GM13976 (cell line): ENCODE data around the gene ZDHHC24.

Source experiments
- DNase-seq: peaks from one replicate; pipeline ENCODE4 v3.0.0; 2012; ENCODE audit warnings: low spot score
- CTCF ChIP-seq: IDR thresholded peaks from 2 replicates; pipeline ENCODE4 v1.5.1; 2012; ENCODE audit warnings: borderline replicate concordance, mild to moderate bottlenecking; ENCODE audit not compliant: insufficient read depth; ENCODE audit errors: extremely low read depth, missing control alignments, control extremely low read depth
- in situ Hi-C: fragments of 300-500 bp; cut with MboI; formaldehyde crosslinking; loops from one replicate; pipeline ENCODE4 v1.12.0; 2022; ENCODE audit warnings: low sequenced_read_pairs, mixed read lengths, inconsistent platforms; ENCODE audit not compliant: unreplicated experiment

ZDHHC24 gene

GRCh38 chr11:66479394-66480116 lies 66.3 kb downstream of the ZDHHC24 start:
- no peak for DNase-seq
- in situ Hi-C loops, result no loop called here
- TF ChIP-seq CTCF, result no peak

GRCh38 chr11:66478729-66479393 lies 67.0 kb downstream of the ZDHHC24 start:
- peak; percentile 72 for DNase-seq
- TF ChIP-seq CTCF, result peak; percentile 76
- in situ Hi-C loops, result no loop called here

DNA sequence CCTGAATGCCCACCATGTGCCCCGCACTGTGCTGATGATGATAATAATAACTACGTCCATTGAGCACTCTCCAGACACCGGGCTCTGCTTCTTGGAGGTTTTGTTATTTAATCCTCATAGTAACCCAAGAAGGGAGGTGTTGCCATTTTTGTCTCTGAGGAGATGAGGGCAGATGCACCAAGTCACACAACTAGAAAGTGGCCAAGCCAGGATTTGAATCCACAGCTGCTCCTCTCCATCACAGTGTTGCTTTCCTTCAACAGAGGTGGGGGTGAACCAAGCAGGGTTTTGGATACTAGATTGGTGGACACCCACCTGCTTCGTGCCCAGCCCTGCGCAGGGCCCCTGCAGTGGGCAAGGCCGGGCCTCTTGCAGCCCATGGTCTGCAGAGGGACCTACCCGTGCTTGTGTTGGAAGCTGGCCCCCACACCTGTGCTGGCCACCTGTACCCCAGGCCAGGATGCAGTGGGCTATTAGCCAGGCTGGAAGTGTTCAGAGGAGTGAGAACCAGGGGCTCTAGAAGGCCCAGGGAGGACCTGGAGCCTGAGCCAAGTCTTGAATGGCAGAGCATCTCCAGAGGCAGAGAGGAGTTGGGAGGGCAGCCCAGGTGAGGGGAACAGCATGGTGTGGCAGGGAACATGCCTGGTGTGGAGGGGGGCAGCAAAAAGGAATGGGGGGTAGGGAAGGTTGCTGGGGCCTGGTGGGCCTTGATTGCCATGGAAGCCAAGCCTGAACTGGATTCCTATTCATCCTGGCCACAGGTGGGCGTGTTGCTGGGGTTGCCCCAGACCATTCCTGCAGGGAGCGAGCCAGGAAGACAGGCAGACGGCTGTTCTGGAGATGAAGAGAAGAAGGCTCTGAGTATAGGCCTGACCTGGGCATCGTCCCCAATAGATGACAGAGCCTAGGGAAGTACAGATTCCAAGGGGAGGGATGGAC lies 68.3 kb downstream of the ZDHHC24 start:
- DNase-seq, result no peak
- no peak for TF ChIP-seq CTCF
- in situ Hi-C loops, result no loop called here

DNA sequence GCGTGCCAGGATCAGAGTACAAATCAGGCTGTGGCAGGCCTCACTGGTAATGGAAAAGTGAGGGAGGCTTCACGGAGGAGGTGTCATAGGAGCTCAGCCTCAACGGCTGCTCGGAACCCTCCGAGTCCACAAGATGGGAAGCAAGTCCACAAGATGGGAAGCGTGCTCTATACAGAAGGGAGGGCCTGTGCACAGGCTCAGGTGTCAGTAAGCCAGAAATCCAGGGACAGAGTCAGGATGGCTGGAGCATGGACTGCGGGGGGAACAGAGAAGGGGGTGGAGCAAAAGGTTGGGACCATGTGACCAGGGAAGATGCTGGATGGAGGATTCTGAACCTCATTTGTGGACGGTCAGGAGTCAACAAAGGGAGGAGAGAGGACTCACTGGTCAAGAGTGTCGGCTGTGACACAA lies 69.0 kb downstream of the ZDHHC24 start:
- in situ Hi-C loops, result no loop called here
- no peak for DNase-seq
- TF ChIP-seq CTCF, result no peak

GRCh38 chr11:66476173-66476840 lies 69.5 kb downstream of the ZDHHC24 start:
- DNase-seq, result no peak
- TF ChIP-seq CTCF, result no peak
- in situ Hi-C loops, result no loop called here
